Neural progenitor cell (in vitro differentiated cells): Measurements from ENCODE around the gene ZSWIM6. TPM values are rescaled to one million over a fixed set of nuclear protein-coding genes. Genes with fewer than 3 reads are reported as not detected.

Source experiments
- DNase-seq: peaks from one replicate; pipeline ENCODE4 v3.0.0-alpha.2; 2016; ENCODE audit warnings: low spot score
- H2AFZ ChIP-seq: fragments of 200-600 bp; sonication (generic); replicated peaks from 2 replicates; pipeline ENCODE4 v1.6.1; 2016; ENCODE audit warnings: antibody characterized with exemption
- H3F3A ChIP-seq: fragments of 200-600 bp; sonication (generic); 2 replicates; pipeline ENCODE4 v1.6.1; 2016; ENCODE audit warnings: antibody characterized with exemption, low read depth
- H3K27ac ChIP-seq: fragments of 200-600 bp; sonication (generic); 2 replicates; pipeline ENCODE4 v1.5.1; 2016; ENCODE audit warnings: mild to moderate bottlenecking
- H3K27me3 ChIP-seq: fragments of 200-600 bp; sonication (generic); 2 replicates; pipeline ENCODE4 v1.6.1; 2016; ENCODE audit warnings: mild to moderate bottlenecking, moderate library complexity
- H3K36me3 ChIP-seq: fragments of 200-600 bp; sonication (generic); 2 replicates; pipeline ENCODE4 v1.5.1; 2016
- H3K4me1 ChIP-seq: fragments of 200-600 bp; sonication (generic); 2 replicates; pipeline ENCODE4 v1.6.1; 2016; ENCODE audit warnings: mixed run types
- H3K4me2 ChIP-seq: fragments of 200-600 bp; sonication (generic); 2 replicates; pipeline ENCODE4 v1.6.1; 2016
- H3K4me3 ChIP-seq: fragments of 200-600 bp; sonication (generic); 2 replicates; pipeline ENCODE4 v1.5.1; 2016
- H3K79me2 ChIP-seq: fragments of 200-600 bp; sonication (generic); 2 replicates; pipeline ENCODE4 v1.6.1; 2016; ENCODE audit warnings: low read depth
- H3K9ac ChIP-seq: fragments of 200-600 bp; sonication (generic); 2 replicates; pipeline ENCODE4 v1.6.1; 2016
- H3K9me3 ChIP-seq: fragments of 200-600 bp; sonication (generic); 2 replicates; pipeline ENCODE4 v1.5.1; 2016; ENCODE audit warnings: low read depth
- H4K20me1 ChIP-seq: fragments of 200-600 bp; sonication (generic); 2 replicates; pipeline ENCODE4 v1.6.1; 2016; ENCODE audit warnings: low read depth
- H3K27ac Mint-ChIP-seq: 3 replicates; pipeline ENCODE4 v1.8.0; 2021; ENCODE audit warnings: mixed read lengths
- H3K27me3 Mint-ChIP-seq: 2 replicates; pipeline ENCODE4 v1.8.0; 2022; ENCODE audit warnings: low read depth, mild to moderate bottlenecking, inconsistent platforms, moderate library complexity, mixed read lengths; ENCODE audit not compliant: insufficient read depth
- H3K36me3 Mint-ChIP-seq: 3 replicates; pipeline ENCODE4 v1.8.0; 2021; ENCODE audit warnings: mixed read lengths
- H3K4me1 Mint-ChIP-seq: 3 replicates; pipeline ENCODE4 v1.8.0; 2021; ENCODE audit warnings: mixed read lengths
- H3K4me3 Mint-ChIP-seq: 3 replicates; pipeline ENCODE4 v1.8.0; 2021; ENCODE audit warnings: mild to moderate bottlenecking, moderate library complexity, mixed read lengths
- H3K9me3 Mint-ChIP-seq: 3 replicates; pipeline ENCODE4 v1.8.0; 2020; ENCODE audit warnings: mixed read lengths
- EZH2 ChIP-seq: fragments of 200-600 bp; sonication (generic); IDR thresholded peaks from 2 replicates; pipeline ENCODE4 v1.6.1; 2017; ENCODE audit warnings: antibody characterized with exemption, mild to moderate bottlenecking, moderate library complexity
- EZH2phosphoT487 ChIP-seq: fragments of 200-600 bp; sonication (generic); IDR thresholded peaks from 2 replicates; pipeline ENCODE4 v1.6.1; 2017; ENCODE audit warnings: antibody characterized with exemption
- total RNA-seq: library from RNA; depleted of rRNA; stranded (reverse); fragments of >200 nt; gene quantifications from 2 replicates; pipeline ENCODE4 v1.2.3, GENCODE V29; 2015; ENCODE audit warnings: low replicate concordance
- TF ChIP-seq, protein P1 (sequence below): fragments of 200-600 bp; sonication (generic); IDR thresholded peaks from 2 replicates; pipeline ENCODE4 v1.5.1; 2017; ENCODE audit warnings: antibody characterized with exemption, mild to moderate bottlenecking

Gene ZSWIM6
- 25.3 and 32.2 TPM in 2 replicates for total RNA-seq

DNA sequence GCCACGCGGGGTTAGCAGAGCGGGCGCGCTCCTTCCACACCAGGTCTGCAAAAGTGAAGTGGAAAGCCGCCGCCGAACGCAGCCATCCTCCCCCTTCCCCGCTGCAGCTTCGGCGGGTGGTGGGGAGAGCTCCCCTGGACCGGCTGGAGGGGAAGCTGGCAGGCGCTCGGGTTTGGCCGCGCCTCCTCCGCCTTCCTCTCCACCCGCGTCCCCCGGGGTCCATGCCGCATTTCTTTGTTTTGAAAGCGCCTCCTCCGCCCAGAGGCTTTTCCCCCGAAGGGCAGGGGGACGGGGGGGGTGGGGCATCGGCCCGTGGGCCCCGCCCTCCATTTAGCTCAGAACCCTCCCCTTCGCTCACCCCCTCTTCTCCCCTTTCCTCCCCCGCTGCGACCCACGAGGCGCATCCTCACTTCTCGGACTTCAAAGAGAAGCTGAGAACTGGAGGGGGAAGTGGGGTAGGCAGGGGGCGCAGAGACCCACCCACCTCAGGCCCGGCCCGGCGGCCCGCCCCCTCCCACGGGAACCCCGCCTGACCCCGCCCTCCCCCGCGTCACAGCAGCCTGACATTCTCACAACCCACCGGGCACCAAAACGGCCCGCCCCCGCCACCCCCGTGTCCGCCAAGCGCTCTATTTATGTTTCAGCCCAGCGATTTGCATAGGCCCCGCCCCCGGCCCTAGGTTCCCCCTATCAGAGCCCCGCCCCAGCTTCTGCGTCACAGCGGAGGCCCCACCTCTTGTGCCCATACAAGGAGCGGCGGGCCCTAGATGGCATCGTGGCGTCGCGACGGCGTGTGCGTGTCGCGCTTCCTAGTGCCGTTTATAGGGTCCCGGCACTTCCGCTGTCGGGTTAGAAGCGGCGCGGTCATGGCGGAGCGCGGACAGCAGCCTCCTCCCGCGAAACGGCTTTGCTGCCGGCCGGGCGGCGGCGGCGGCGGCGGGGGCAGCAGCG, at the start of gene ZSWIM6:
Gene ZSWIM6, plus strand, starts transcription at position 852 of the 951 bp plus-strand sequence. Its CDS starts 15 bp downstream, at position 867.
- Mint-ChIP-seq H3K27me3 (peaks cover 17% of the 10 kb centered on the region), H3K4me3 (peak within 1 kb of the TSS; percentile 94), H3K36me3 (peaks cover 11% of the 10 kb centered on the region), H3K4me1 (peaks cover 47% of the 10 kb centered on the region), H3K9me3 (peaks cover 9% of the 10 kb centered on the region), H3K27ac (peak within 1 kb of the TSS; percentile 93)
- no peaks in the 10 kb centered on the region for H3K9me3 ChIP-seq
- H3K4me3 ChIP-seq: peak within 1 kb of the TSS; percentile 96
- H3K27ac ChIP-seq: peak within 1 kb of the TSS; percentile 82
- TF ChIP-seq EZH2: no peak
- TF ChIP-seq, protein P1, sequence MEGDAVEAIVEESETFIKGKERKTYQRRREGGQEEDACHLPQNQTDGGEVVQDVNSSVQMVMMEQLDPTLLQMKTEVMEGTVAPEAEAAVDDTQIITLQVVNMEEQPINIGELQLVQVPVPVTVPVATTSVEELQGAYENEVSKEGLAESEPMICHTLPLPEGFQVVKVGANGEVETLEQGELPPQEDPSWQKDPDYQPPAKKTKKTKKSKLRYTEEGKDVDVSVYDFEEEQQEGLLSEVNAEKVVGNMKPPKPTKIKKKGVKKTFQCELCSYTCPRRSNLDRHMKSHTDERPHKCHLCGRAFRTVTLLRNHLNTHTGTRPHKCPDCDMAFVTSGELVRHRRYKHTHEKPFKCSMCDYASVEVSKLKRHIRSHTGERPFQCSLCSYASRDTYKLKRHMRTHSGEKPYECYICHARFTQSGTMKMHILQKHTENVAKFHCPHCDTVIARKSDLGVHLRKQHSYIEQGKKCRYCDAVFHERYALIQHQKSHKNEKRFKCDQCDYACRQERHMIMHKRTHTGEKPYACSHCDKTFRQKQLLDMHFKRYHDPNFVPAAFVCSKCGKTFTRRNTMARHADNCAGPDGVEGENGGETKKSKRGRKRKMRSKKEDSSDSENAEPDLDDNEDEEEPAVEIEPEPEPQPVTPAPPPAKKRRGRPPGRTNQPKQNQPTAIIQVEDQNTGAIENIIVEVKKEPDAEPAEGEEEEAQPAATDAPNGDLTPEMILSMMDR: no peak
- no peak for TF ChIP-seq EZH2phosphoT487
- H3K27me3 ChIP-seq: peaks cover 32% of the 10 kb centered on the region
- peak within 1 kb of the TSS; percentile 68 for H2AFZ ChIP-seq
- H3K36me3 ChIP-seq: no peaks in the 10 kb centered on the region
- peak; percentile 100 for DNase-seq
- H3F3A ChIP-seq: peaks cover 56% of the 10 kb centered on the region
- H3K4me1 ChIP-seq: peaks cover 31% of the 10 kb centered on the region
- H4K20me1 ChIP-seq: peaks cover 65% of the 10 kb centered on the region
- peak within 1 kb of the TSS; percentile 67 for H3K9ac ChIP-seq
- H3K79me2 ChIP-seq: peaks cover 40% of the 10 kb centered on the region
- H3K4me2 ChIP-seq: peak within 1 kb of the TSS; percentile 91

DNA sequence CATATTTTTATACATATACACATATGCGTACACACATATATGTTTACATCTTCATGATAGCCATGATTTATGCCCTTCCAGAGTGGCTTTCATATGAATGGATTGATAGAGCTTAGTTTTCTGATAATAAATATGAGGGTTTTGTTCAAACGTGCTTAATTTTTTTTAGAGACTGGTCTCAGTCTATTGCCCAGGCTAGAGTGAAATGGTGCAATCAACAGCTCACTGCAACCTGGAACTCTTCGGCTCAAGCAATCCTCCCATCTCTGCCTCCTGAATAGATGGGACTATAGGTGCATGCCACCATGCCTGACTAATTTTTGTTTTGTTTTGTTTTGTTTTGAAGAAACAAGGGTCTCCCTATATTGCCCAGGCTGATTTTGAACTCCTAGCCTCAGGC, 48.6 kb upstream of the ZSWIM6 start:
- Histone ChIP-seq H3K27me3 (no peaks in the 10 kb centered on the region), H3K79me2 (no peaks in the 10 kb centered on the region), H2AFZ (no peak overlapping the region), H4K20me1 (no peaks in the 10 kb centered on the region), H3K9ac (no peak overlapping the region), H3K9me3 (no peaks in the 10 kb centered on the region), H3K4me1 (peaks cover 12% of the 10 kb centered on the region), H3K36me3 (no peaks in the 10 kb centered on the region), H3K27ac (no peak overlapping the region), H3K4me2 (no peak overlapping the region), H3F3A (peaks cover 20% of the 10 kb centered on the region), H3K4me3 (no peak overlapping the region)
- TF ChIP-seq, protein P1: no peak
- no peak for TF ChIP-seq EZH2phosphoT487
- no peak for TF ChIP-seq EZH2
- Mint-ChIP-seq H3K27ac (no peak overlapping the region), H3K4me1 (peaks cover 8% of the 10 kb centered on the region), H3K27me3 (no peaks in the 10 kb centered on the region), H3K4me3 (no peak overlapping the region), H3K36me3 (no peaks in the 10 kb centered on the region), H3K9me3 (no peaks in the 10 kb centered on the region)
- no peak for DNase-seq

DNA sequence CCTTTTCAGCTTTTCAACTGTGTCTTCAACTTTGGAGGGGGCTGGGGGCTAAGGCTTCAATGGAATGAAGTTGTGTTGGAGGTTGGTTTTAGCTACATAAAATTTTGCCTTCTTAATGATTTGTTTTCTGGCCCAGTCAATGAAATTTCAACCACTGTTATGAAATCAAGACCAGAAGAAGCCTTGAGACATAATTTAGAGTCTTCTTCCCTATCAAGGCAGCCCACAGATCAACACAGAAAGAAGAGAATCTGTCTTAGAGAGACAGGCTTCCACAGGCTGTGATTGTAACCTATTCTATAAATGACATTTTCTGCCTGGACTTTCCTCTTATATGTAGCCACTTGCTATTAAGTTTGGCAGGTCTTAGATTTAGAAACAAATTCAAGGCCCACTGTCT, 46.5 kb upstream of the ZSWIM6 start:
- H3K4me2 ChIP-seq: no peak overlapping the region
- no peaks in the 10 kb centered on the region for H4K20me1 ChIP-seq
- no peaks in the 10 kb centered on the region for H3K36me3 ChIP-seq
- Mint-ChIP-seq H3K4me3 (no peak overlapping the region), H3K27ac (no peak overlapping the region), H3K4me1 (peaks cover 19% of the 10 kb centered on the region), H3K36me3 (no peaks in the 10 kb centered on the region), H3K27me3 (no peaks in the 10 kb centered on the region), H3K9me3 (no peaks in the 10 kb centered on the region)
- peaks cover 35% of the 10 kb centered on the region for H3F3A ChIP-seq
- peaks cover 25% of the 10 kb centered on the region for H3K4me1 ChIP-seq
- no peak overlapping the region for H3K4me3 ChIP-seq
- H3K9me3 ChIP-seq: no peaks in the 10 kb centered on the region
- TF ChIP-seq EZH2: no peak
- TF ChIP-seq, protein P1: no peak
- TF ChIP-seq EZH2phosphoT487: no peak
- H3K27ac ChIP-seq: no peak overlapping the region
- no peaks in the 10 kb centered on the region for H3K27me3 ChIP-seq
- no peak overlapping the region for H3K9ac ChIP-seq
- DNase-seq: no peak
- no peaks in the 10 kb centered on the region for H3K79me2 ChIP-seq
- H2AFZ ChIP-seq: no peak overlapping the region
